ENCODE measurements around the gene CCN5. TPM values are rescaled to one million over a fixed set of nuclear protein-coding genes. Genes with fewer than 3 reads are reported as not detected.

The CCN5 gene
- total and polyA plus RNA-seq, 2 donors from 2014 or later, result 0.41 to 3.1 TPM

DNA sequence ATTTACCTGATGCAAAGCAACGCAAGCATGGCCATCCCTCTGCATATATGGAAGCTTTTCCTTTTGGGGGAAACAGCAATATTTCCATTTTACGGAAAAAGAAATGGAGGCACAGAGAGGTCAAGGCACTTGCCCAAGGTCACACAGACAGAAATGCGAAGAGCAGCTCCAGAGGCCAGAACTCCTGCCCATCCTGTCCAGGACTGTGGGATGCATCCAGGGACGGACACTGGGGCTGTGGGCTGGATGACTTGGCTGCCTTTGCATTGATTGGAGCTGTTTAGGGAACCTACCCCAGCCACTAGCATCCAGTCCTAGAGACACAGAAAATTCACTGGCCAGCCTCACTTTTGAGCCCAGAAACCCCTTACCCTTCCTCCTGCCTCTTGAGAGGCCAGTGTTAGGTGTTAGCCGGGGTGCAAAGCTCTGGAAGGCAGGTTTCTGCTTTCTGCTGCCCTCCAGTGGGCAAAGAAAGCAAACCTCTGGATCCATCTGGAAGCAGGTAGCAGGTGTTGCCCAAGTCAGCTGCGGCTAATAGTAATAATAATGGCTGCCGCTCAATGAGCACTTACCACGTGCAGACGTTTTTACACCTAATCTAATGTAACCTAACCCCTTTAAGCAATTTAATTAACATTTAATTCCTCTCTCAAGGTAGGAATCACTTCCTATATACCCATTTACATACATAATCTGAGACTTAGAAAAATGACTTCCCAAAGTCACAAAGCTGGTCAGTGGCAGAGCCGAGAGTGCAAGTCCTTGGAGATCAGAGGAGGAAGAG, 31.7 kb upstream of the CCN5 start:
- FAIRE-seq, result no peak
- H3K4me3 ChIP-seq (ENCODE audit: low read length in 3 of 3), result no peak overlapping the region
- intact Hi-C loops (cut with DNase I), result no loop called here
- peak in 3 of 5 donors; percentile 58 to 73 (median 73) for DNase-seq
- H3K36me3 ChIP-seq (ENCODE audit: control insufficient read depth in 2 of 3, insufficient read depth in 3 of 3, low read length in 3 of 3), result no peaks in the 10 kb centered on the region
- no peaks in the 10 kb centered on the region for H3K9me3 ChIP-seq (ENCODE audit: control insufficient read depth in 2 of 3, insufficient read depth in 1 of 3, low read length in 3 of 3)
- peaks cover 0 to 3% (median 0%) of the 10 kb centered on the region in 3 donors for H3K4me1 ChIP-seq (ENCODE audit: control insufficient read depth in 2 of 3, insufficient read depth in 2 of 3, low read depth in 1 of 3, low read length in 3 of 3)
- H3K27ac ChIP-seq (ENCODE audit: low read depth in 2 of 2, low read length in 2 of 2), result no peak overlapping the region
- no peak overlapping the region for H3K9ac ChIP-seq (ENCODE audit: low read length in 3 of 3)
- no peaks in the 10 kb centered on the region for H3K27me3 ChIP-seq (ENCODE audit: control insufficient read depth, insufficient read depth, low read length)
- TF ChIP-seq, protein P1, sequence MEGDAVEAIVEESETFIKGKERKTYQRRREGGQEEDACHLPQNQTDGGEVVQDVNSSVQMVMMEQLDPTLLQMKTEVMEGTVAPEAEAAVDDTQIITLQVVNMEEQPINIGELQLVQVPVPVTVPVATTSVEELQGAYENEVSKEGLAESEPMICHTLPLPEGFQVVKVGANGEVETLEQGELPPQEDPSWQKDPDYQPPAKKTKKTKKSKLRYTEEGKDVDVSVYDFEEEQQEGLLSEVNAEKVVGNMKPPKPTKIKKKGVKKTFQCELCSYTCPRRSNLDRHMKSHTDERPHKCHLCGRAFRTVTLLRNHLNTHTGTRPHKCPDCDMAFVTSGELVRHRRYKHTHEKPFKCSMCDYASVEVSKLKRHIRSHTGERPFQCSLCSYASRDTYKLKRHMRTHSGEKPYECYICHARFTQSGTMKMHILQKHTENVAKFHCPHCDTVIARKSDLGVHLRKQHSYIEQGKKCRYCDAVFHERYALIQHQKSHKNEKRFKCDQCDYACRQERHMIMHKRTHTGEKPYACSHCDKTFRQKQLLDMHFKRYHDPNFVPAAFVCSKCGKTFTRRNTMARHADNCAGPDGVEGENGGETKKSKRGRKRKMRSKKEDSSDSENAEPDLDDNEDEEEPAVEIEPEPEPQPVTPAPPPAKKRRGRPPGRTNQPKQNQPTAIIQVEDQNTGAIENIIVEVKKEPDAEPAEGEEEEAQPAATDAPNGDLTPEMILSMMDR (IDR thresholded peaks at IDR 0.05; ENCODE audit: borderline replicate concordance, extremely low read depth, insufficient read depth), result no peak

DNA sequence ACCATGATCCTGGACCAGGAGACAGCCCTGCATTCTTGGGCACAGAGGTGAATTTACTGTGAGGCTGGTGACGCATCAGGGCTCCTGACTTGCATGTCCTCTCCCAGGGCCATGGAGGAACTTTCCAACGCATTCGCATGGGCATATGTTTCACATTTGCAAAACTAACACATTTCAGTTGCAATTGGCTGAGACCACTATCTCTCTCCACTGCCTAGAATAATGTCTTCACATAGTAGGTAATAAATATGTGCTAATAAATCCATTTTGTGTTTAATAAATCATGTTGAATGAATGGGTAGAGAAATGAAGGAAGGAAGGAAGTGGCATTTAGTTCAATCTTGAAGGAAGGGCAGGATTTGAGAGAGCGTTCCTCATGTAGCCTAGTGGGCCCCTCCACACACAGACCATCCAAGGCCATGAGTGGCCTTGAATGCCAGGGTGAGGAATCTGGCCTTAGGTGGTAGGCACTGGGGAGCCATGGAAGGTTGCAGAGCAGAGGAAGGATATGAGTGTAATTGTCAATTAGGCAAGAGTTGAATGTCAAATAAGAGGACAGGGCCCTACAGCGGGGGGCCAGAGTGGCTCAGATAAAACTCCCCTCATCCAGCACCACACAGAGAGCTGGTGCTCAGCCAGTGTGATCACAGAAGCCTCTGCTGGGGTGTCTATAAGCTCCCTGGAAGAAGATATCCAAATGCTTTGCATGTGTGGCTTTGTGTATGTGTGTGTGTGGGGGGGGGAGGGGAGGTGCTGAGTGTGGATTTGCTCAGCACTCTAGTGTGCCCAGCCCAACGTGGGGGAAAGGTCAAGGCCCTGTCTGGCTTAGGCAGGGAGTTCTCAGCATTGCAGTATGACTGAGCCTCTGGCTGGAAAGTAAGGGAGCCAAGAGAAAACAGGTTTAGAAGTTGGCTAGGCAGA, 30.9 kb upstream of the CCN5 start:
- H3K4me3 ChIP-seq (ENCODE audit: low read length in 3 of 3), result no peak overlapping the region
- H3K36me3 ChIP-seq (ENCODE audit: control insufficient read depth in 2 of 3, insufficient read depth in 3 of 3, low read length in 3 of 3), result no peaks in the 10 kb centered on the region
- H3K27ac ChIP-seq (ENCODE audit: low read depth in 2 of 2, low read length in 2 of 2), result no peak overlapping the region
- H3K27me3 ChIP-seq (ENCODE audit: control insufficient read depth, insufficient read depth, low read length), result no peaks in the 10 kb centered on the region
- DNase-seq (no peak), FAIRE-seq (no peak)
- intact Hi-C loops (cut with DNase I), result no loop called here
- no peaks in the 10 kb centered on the region for H3K9me3 ChIP-seq (ENCODE audit: control insufficient read depth in 2 of 3, insufficient read depth in 1 of 3, low read length in 3 of 3)
- TF ChIP-seq, protein P1 (IDR thresholded peaks at IDR 0.05; ENCODE audit: borderline replicate concordance, extremely low read depth, insufficient read depth), result no peak
- H3K4me1 ChIP-seq (ENCODE audit: control insufficient read depth in 2 of 3, insufficient read depth in 2 of 3, low read depth in 1 of 3, low read length in 3 of 3), result peaks cover 0 to 3% (median 0%) of the 10 kb centered on the region in 3 donors
- H3K9ac ChIP-seq (ENCODE audit: low read length in 3 of 3), result no peak overlapping the region

DNA sequence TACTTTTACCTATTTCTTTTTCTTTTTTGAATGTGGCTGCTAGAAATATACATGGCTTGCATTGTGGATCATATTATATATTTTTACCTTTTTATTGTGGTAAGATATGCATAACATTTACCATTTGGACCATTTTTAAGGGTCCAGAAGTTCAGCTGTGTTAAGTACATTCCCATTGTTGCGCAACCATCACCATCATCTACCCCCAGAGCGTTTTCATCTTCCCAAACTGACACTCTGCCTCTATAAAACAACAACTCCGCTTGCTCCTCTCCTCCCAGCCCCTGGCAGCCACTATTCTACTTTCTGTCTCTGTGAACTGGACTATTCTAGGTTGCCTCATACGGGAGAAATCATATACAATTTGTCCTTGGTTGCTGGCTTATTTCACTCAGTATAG, 28.2 kb upstream of the CCN5 start:
- Histone ChIP-seq H3K27me3 (ENCODE audit: control insufficient read depth, insufficient read depth, low read length) (no peaks in the 10 kb centered on the region), H3K27ac (ENCODE audit: low read depth in 2 of 2, low read length in 2 of 2) (no peak overlapping the region), H3K9ac (ENCODE audit: low read length in 3 of 3) (no peak overlapping the region), H3K4me1 (ENCODE audit: control insufficient read depth in 2 of 3, insufficient read depth in 2 of 3, low read depth in 1 of 3, low read length in 3 of 3) (peaks cover 0 to 3% (median 0%) of the 10 kb centered on the region in 3 donors), H3K9me3 (ENCODE audit: control insufficient read depth in 2 of 3, insufficient read depth in 1 of 3, low read length in 3 of 3) (no peaks in the 10 kb centered on the region), H3K4me3 (ENCODE audit: low read length in 3 of 3) (no peak overlapping the region), H3K36me3 (ENCODE audit: control insufficient read depth in 2 of 3, insufficient read depth in 3 of 3, low read length in 3 of 3) (no peaks in the 10 kb centered on the region)
- DNase-seq (no peak), FAIRE-seq (no peak)
- intact Hi-C loops (cut with DNase I), result loop anchor here (5.0 kb wide), 1 partner anchor 45 kb away; no protein-coding TSS in a partner anchor
- TF ChIP-seq, protein P1 (IDR thresholded peaks at IDR 0.05; ENCODE audit: borderline replicate concordance, extremely low read depth, insufficient read depth), result no peak

All from kidney (tissue), 14 donors.